ENCODE results near the gene TLR6. TPM values are rescaled to one million over a fixed set of nuclear protein-coding genes. Genes with fewer than 3 reads are reported as not detected.

TLR6 gene
- total and polyA plus RNA-seq, 10 of the 15 experiments (the other 5 are each of a cell fraction or from before 2014, with no cell fraction given) = 1.1 to 49.4 (median 12.5) TPM

DNA sequence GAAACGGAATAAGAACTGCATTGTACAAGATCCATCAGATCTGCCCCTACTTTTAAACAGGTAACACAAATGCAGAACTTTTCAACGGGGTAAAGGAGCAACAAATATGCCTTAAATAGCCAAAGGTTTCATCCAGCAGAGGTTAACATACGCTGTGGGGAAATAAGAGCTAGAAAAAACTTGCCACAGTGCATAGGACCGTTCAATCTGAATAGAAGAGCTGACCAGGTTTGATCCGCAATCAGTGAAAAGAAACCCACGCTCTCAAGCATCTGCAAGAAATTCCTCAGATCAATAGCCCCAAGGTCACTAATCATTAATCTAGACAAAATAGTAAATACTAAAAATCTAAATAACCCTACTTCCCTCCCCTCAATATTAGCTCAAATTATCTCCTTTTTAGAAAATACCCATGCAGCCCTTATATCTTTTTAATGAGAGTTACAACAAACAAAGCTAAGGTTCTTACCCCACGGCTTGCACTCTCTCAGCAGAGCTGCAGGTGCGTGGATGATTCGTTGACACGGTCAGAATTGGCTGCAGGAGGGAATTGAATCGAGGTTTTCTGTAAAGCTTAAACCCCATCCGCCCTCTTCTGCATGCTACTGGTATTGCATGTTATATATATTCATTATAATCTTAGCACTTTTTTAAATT, 74.0 kb downstream of the TLR6 start, which contains the start of gene TLR10 (continued):
- no peak for TF ChIP-seq MYC (IDR thresholded peaks at IDR 0.05; ENCODE audit: insufficient read depth, insufficient read length, insufficient replicate concordance, low read length, severe bottlenecking)
- peak; percentile 63; the same call in 1 of the 2 replicates for TF ChIP-seq CBX5 (IDR thresholded peaks at IDR 0.05; ENCODE audit: low read depth)
- TF ChIP-seq SMAD5 (IDR thresholded peaks at IDR 0.05; ENCODE audit: low read depth) = no peak; the same call in 1 of the 2 replicates
- TF ChIP-seq, protein P1, sequence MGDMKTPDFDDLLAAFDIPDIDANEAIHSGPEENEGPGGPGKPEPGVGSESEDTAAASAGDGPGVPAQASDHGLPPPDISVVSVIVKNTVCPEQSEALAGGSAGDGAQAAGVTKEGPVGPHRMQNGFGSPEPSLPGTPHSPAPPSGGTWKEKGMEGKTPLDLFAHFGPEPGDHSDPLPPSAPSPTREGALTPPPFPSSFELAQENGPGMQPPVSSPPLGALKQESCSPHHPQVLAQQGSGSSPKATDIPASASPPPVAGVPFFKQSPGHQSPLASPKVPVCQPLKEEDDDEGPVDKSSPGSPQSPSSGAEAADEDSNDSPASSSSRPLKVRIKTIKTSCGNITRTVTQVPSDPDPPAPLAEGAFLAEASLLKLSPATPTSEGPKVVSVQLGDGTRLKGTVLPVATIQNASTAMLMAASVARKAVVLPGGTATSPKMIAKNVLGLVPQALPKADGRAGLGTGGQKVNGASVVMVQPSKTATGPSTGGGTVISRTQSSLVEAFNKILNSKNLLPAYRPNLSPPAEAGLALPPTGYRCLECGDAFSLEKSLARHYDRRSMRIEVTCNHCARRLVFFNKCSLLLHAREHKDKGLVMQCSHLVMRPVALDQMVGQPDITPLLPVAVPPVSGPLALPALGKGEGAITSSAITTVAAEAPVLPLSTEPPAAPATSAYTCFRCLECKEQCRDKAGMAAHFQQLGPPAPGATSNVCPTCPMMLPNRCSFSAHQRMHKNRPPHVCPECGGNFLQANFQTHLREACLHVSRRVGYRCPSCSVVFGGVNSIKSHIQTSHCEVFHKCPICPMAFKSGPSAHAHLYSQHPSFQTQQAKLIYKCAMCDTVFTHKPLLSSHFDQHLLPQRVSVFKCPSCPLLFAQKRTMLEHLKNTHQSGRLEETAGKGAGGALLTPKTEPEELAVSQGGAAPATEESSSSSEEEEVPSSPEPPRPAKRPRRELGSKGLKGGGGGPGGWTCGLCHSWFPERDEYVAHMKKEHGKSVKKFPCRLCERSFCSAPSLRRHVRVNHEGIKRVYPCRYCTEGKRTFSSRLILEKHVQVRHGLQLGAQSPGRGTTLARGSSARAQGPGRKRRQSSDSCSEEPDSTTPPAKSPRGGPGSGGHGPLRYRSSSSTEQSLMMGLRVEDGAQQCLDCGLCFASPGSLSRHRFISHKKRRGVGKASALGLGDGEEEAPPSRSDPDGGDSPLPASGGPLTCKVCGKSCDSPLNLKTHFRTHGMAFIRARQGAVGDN (IDR thresholded peaks at IDR 0.05) = peak; percentile 53; the same call in 1 of the 2 replicates
- TF ChIP-seq MEF2B (IDR thresholded peaks at IDR 0.05; ENCODE audit: partially characterized antibody, poor library complexity, severe bottlenecking) = peak; percentile 26
- TF ChIP-seq POLR2AphosphoS5 (IDR thresholded peaks at IDR 0.05; ENCODE audit: low read length) = peak; percentile 90
- peak; percentile 83 for TF ChIP-seq RAD21 (IDR thresholded peaks at IDR 0.05; ENCODE audit: insufficient read depth, low read depth, low read length)
- TF ChIP-seq ZNF274 (IDR thresholded peaks at IDR 0.05; ENCODE audit: insufficient read depth, insufficient read length) = no peak
- peak; percentile 45; the same call in 1 of the 3 replicates for TF ChIP-seq POU2F2 (IDR thresholded peaks at IDR 0.05; ENCODE audit: borderline replicate concordance, low read depth, low read length)
- TF ChIP-seq SUPT20H (IDR thresholded peaks at IDR 0.05; ENCODE audit: borderline replicate concordance, control insufficient read depth, low read depth, low read length) = no peak
- TF ChIP-seq MEF2A (IDR thresholded peaks at IDR 0.05; ENCODE audit: insufficient read depth, low read depth, low read length) = peak; percentile 77
- TF ChIP-seq RFX5 (IDR thresholded peaks at IDR 0.05; ENCODE audit: low read depth, low read length) = no peak
- peak; percentile 56 for TF ChIP-seq RUNX3 (IDR thresholded peaks at IDR 0.05; ENCODE audit: low read length)
- TF ChIP-seq, protein P2, sequence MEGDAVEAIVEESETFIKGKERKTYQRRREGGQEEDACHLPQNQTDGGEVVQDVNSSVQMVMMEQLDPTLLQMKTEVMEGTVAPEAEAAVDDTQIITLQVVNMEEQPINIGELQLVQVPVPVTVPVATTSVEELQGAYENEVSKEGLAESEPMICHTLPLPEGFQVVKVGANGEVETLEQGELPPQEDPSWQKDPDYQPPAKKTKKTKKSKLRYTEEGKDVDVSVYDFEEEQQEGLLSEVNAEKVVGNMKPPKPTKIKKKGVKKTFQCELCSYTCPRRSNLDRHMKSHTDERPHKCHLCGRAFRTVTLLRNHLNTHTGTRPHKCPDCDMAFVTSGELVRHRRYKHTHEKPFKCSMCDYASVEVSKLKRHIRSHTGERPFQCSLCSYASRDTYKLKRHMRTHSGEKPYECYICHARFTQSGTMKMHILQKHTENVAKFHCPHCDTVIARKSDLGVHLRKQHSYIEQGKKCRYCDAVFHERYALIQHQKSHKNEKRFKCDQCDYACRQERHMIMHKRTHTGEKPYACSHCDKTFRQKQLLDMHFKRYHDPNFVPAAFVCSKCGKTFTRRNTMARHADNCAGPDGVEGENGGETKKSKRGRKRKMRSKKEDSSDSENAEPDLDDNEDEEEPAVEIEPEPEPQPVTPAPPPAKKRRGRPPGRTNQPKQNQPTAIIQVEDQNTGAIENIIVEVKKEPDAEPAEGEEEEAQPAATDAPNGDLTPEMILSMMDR (IDR thresholded peaks at IDR 0.05 in 2 of 3, conservative IDR thresholded peaks at IDR 0.05 in 1 of 3; ENCODE audit: control insufficient read depth in 2 of 3, extremely low read depth in 1 of 3, insufficient read depth in 1 of 3, low read depth in 3 of 3, low read length in 3 of 3) = peak; percentile 60 to 68 (median 63)
- TF ChIP-seq ATF2 (IDR thresholded peaks at IDR 0.05; ENCODE audit: low read length) = peak; percentile 58
